B cell (primary cell): ENCODE measurements around the gene MTFR1L. TPM values are rescaled to one million over a fixed set of nuclear protein-coding genes. Genes with fewer than 3 reads are reported as not detected.

Experiments
- ATAC-seq: fragments of 200-7000 bp; cut with Tn5 transposase; one replicate; pipeline ENCODE4 v1.10.0; 2021; ENCODE audit warnings: low read depth, mild to moderate bottlenecking, moderate number of reproducible peaks, moderate library complexity
- CTCF ChIA-PET: fragments of 350-600 bp; sonication (Branson Sonifier 250); formaldehyde crosslinking; loops from one replicate; lab custom pipeline; 2021; ENCODE audit warnings: antibody characterized with exemption, inconsistent platforms; lab: Charles Lee
- POLR2A ChIA-PET: fragments of 350-600 bp; sonication (Branson Sonifier 250); formaldehyde crosslinking; loops from one replicate; lab custom pipeline; 2021; ENCODE audit warnings: antibody characterized with exemption; lab: Charles Lee
- DNase-seq: peaks from one replicate; pipeline ENCODE4 v3.0.0; 2013
- H2AFZ ChIP-seq: 2 replicates; pipeline ENCODE4 v1.6.1; 2012; ENCODE audit warnings: mild to moderate bottlenecking, low read depth, low read length; ENCODE audit not compliant: insufficient read depth, poor library complexity, severe bottlenecking
- H3K27ac ChIP-seq, 2 donors: 1 replicate in 1 of 2; 2 replicates in 1 of 2; pipeline ENCODE4 v1.5.1; 2012 to 2013; ENCODE audit warnings: low read length in 2 of 2, mild to moderate bottlenecking in 2 of 2, moderate library complexity in 1 of 2
- H3K27me3 ChIP-seq, 4 experiments: fragments of 200-600 bp in 1 of 4; sonication (generic) in 1 of 4; replicated peaks in 1 of 4; 1 replicate in 2 of 4; 2 replicates in 2 of 4; pipeline versions ENCODE4 v1.6.1 to v1.7.0; 2013 to 2016; ENCODE audit warnings: low read length in 3 of 4, mild to moderate bottlenecking in 2 of 4, mixed read lengths in 1 of 4, moderate library complexity in 1 of 4; ENCODE audit not compliant: insufficient read depth in 4 of 4, control insufficient read depth in 3 of 4; ENCODE audit errors: control extremely low read depth in 1 of 4
- H3K36me3 ChIP-seq, 2 experiments: replicated peaks in 1 of 2; 1 replicate in 1 of 2; 2 replicates in 1 of 2; pipeline versions ENCODE4 v1.6.1 to v1.7.1; 2013; ENCODE audit warnings: low read length in 1 of 2; ENCODE audit not compliant: insufficient read depth in 2 of 2, control insufficient read depth in 1 of 2; ENCODE audit errors: control extremely low read depth in 1 of 2, extremely low read depth in 1 of 2
- H3K4me1 ChIP-seq, 2 donors: fragments of 200-600 bp in 1 of 2; sonication (generic) in 1 of 2; 1 replicate in 1 of 2; 2 replicates in 1 of 2; pipeline versions ENCODE4 v1.5.1 to v1.6.1; 2013 to 2017; ENCODE audit warnings: low read length in 2 of 2; ENCODE audit not compliant: control insufficient read depth in 2 of 2, insufficient read depth in 2 of 2
- H3K4me2 ChIP-seq: replicated peaks from 2 replicates; pipeline ENCODE3; 2012; ENCODE audit warnings: mild to moderate bottlenecking, low read depth, low read length; ENCODE audit not compliant: poor library complexity, severe bottlenecking
- H3K4me3 ChIP-seq, 5 experiments: fragments of 200-600 bp in 1 of 5; sonication (generic) in 1 of 5; 1 replicate in 3 of 5; 2 replicates in 2 of 5; pipeline versions ENCODE4 v1.5.1 to v1.7.0; 2011 to 2016; ENCODE audit warnings: low read length in 4 of 5, mild to moderate bottlenecking in 4 of 5, low read depth in 2 of 5, control low read depth in 1 of 5, moderate library complexity in 1 of 5; ENCODE audit not compliant: insufficient read depth in 1 of 5; ENCODE audit errors: control extremely low read depth in 1 of 5, extremely low read depth in 1 of 5
- H3K79me2 ChIP-seq: fragments of 200-600 bp; sonication (generic); one replicate; pipeline ENCODE4 v1.6.0; 2016; ENCODE audit warnings: low read length; ENCODE audit not compliant: control insufficient read depth, insufficient read depth
- H3K9ac ChIP-seq: fragments of 200-600 bp; sonication (generic); 2 replicates; pipeline ENCODE4 v1.6.1; 2017; ENCODE audit warnings: mild to moderate bottlenecking, low read length, moderate library complexity
- H3K9me3 ChIP-seq, 3 donors: one replicate each; pipeline versions ENCODE4 v1.6.1 to v1.7.1; 2013; ENCODE audit warnings: low read length in 2 of 3; ENCODE audit not compliant: control insufficient read depth in 2 of 3, insufficient read depth in 1 of 3; ENCODE audit errors: control extremely low read depth in 1 of 3
- H4K20me1 ChIP-seq: 2 replicates; pipeline ENCODE4 v1.6.0; 2012; ENCODE audit warnings: mild to moderate bottlenecking, low read length; ENCODE audit not compliant: insufficient read depth, control insufficient read depth, poor library complexity, severe bottlenecking
- H3K27ac Mint-ChIP-seq: one replicate; pipeline ENCODE4 v1.8.0; 2021; ENCODE audit warnings: mixed read lengths
- H3K27me3 Mint-ChIP-seq: one replicate; pipeline ENCODE4 v1.8.0; 2021; ENCODE audit warnings: mixed read lengths
- H3K4me1 Mint-ChIP-seq: one replicate; pipeline ENCODE4 v1.8.0; 2021; ENCODE audit warnings: mixed read lengths
- H3K4me3 Mint-ChIP-seq: one replicate; pipeline ENCODE4 v1.8.0; 2021; ENCODE audit warnings: mixed read lengths
- H3K9me3 Mint-ChIP-seq: one replicate; pipeline ENCODE4 v1.8.0; 2022; ENCODE audit warnings: mixed read lengths; ENCODE audit not compliant: insufficient read depth
- EZH2 ChIP-seq: IDR thresholded peaks from 2 replicates; pipeline ENCODE4 v1.6.1; 2012; ENCODE audit warnings: borderline replicate concordance, low read depth, mild to moderate bottlenecking, moderate library complexity, low read length; ENCODE audit not compliant: insufficient read depth, poor library complexity, severe bottlenecking
- WGBS: methylation state at CpG from one replicate; pipeline ENCODE4 v1.1.5; 2013; ENCODE audit warnings: missing lambda C conversion rate; ENCODE audit not compliant: insufficient coverage; 5-methylcytosine and 5-hydroxymethylcytosine counted together
- intact Hi-C: fragments of 100-400 bp; cut with micrococcal nuclease; formaldehyde crosslinking; loops from one replicate; pipeline ENCODE4 v1.10.0; 2022
- polyA plus RNA-seq: library from polyadenylated mRNA; depleted of rRNA; stranded (reverse); fragments of >200 nt; gene quantifications from 2 replicates; pipeline ENCODE4 v1.2.3, GENCODE V29; 2012
- total RNA-seq, 2 donors: library from RNA; stranded (reverse); fragments of 120-200 nt in 1 of 2; gene quantifications; 1 replicate in 1 of 2; 2 replicates in 1 of 2; pipeline versions ENCODE4 v1.2.3 to v1.2.4, GENCODE V29; 2013 to 2022
- TF ChIP-seq, protein P1 (sequence below): fragments of 200-600 bp; IDR thresholded peaks from one replicate; pipeline ENCODE4 v1.8.0; 2022; ENCODE audit warnings: antibody characterized with exemption, mild to moderate bottlenecking

Gene MTFR1L
- total and polyA plus RNA-seq, 2 donors (not counting 1 experiment from before 2014, with no cell fraction given), result 41.5 to 44.6 TPM

DNA sequence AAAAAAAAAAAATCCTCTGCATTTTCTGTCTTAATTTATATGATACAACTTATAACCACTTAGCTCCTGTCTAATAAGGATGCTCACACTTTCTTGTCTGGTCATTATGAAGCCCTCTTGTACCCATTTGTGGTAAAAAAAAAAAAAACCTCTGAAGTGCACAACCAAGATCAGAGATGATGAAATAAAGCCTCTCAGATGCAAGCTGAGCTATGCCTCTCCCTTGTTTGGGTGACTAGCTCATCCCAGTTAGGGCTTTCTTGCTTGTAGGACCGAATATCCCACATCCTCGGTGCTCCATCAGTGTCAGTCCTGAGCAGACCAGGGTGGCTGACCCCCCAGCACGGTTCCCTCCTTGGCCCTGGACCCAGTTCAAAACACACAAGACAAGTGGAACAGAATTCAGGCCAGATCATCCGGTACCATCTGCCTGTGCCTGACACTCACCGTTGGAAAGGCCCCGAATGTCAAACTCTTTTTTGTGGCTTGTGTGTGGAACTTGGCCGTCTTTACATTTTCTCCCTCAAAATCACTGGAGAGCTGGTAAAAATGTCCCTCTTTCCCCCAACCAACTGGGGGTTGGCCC is 26.1 kb upstream of the MTFR1L start:
- H3K79me2 ChIP-seq, result no peaks in the 10 kb centered on the region
- CTCF ChIA-PET, result interaction anchor here (1.7 kb wide), 1 partner anchor 16 kb away, joined by 7 read pairs; no protein-coding TSS in a partner anchor

GRCh38 chr1:25794325-25794724 is 25.4 kb upstream of the MTFR1L start:
- H3K9me3 Mint-ChIP-seq, result no peaks in the 10 kb centered on the region
- TF ChIP-seq EZH2, result no peak
- TF ChIP-seq, protein P1, sequence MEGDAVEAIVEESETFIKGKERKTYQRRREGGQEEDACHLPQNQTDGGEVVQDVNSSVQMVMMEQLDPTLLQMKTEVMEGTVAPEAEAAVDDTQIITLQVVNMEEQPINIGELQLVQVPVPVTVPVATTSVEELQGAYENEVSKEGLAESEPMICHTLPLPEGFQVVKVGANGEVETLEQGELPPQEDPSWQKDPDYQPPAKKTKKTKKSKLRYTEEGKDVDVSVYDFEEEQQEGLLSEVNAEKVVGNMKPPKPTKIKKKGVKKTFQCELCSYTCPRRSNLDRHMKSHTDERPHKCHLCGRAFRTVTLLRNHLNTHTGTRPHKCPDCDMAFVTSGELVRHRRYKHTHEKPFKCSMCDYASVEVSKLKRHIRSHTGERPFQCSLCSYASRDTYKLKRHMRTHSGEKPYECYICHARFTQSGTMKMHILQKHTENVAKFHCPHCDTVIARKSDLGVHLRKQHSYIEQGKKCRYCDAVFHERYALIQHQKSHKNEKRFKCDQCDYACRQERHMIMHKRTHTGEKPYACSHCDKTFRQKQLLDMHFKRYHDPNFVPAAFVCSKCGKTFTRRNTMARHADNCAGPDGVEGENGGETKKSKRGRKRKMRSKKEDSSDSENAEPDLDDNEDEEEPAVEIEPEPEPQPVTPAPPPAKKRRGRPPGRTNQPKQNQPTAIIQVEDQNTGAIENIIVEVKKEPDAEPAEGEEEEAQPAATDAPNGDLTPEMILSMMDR, result no peak
- no peak overlapping the region for H3K9ac ChIP-seq
- POLR2A ChIA-PET, result interaction anchor here (0.6 kb wide), 1 partner anchor 9 kb away, joined by 4 read pairs; no protein-coding TSS in a partner anchor
- H3K4me2 ChIP-seq, result no peak overlapping the region
- H2AFZ ChIP-seq, result no peak overlapping the region
- 85% methylated on average over 8 of the region's 8 CpGs for WGBS
- H3K4me3 ChIP-seq, result no peak overlapping the region
- peaks cover 13% of the 10 kb centered on the region for H3K4me1 Mint-ChIP-seq
- H3K27ac Mint-ChIP-seq, result no peak overlapping the region
- intact Hi-C loops, result no loop called here
- H3K27me3 ChIP-seq, result no peaks in the 10 kb centered on the region
- no peak overlapping the region for H3K4me3 Mint-ChIP-seq
- no peak overlapping the region for H3K27ac ChIP-seq
- DNase-seq, result no peak
- no peak for ATAC-seq
- peaks cover 0 to 8% of the 10 kb centered on the region in 2 donors for H3K4me1 ChIP-seq
- CTCF ChIA-PET, result interaction anchor here (1.7 to 2.4 kb wide), 2 partner anchors 15 to 185 kb away, joined by 7 to 10 read pairs; no protein-coding TSS in a partner anchor
- no peaks in the 10 kb centered on the region for H3K36me3 ChIP-seq
- H4K20me1 ChIP-seq, result no peaks in the 10 kb centered on the region
- peaks cover 5% of the 10 kb centered on the region for H3K27me3 Mint-ChIP-seq
- no peaks in the 10 kb centered on the region for H3K79me2 ChIP-seq
- no peaks in the 10 kb centered on the region for H3K9me3 ChIP-seq

More for the DNA sequence above, 26.1 kb upstream of the MTFR1L start:
- TF ChIP-seq, protein P1, result no peak
- TF ChIP-seq EZH2, result no peak
- Histone ChIP-seq H3K4me2 (no peak overlapping the region), H3K27me3 (no peaks in the 10 kb centered on the region), H3K4me1 (peaks cover 0 to 8% of the 10 kb centered on the region in 2 donors), H3K4me3 (no peak overlapping the region), H2AFZ (no peak overlapping the region), H3K9me3 (no peaks in the 10 kb centered on the region), H4K20me1 (no peaks in the 10 kb centered on the region), H3K9ac (no peak overlapping the region), H3K27ac (no peak overlapping the region), H3K36me3 (no peaks in the 10 kb centered on the region)
- intact Hi-C loops, result no loop called here
- no peak overlapping the region for H3K27ac Mint-ChIP-seq
- peaks cover 13% of the 10 kb centered on the region for H3K4me1 Mint-ChIP-seq
- H3K4me3 Mint-ChIP-seq, result no peak overlapping the region
- ATAC-seq (no peak), DNase-seq (no peak)
- peaks cover 5% of the 10 kb centered on the region for H3K27me3 Mint-ChIP-seq
- POLR2A ChIA-PET, result no interaction called here
- WGBS, result 82% methylated on average over 7 of the region's 7 CpGs
- H3K9me3 Mint-ChIP-seq, result no peaks in the 10 kb centered on the region
